ENCODE data around the gene STYK1.
"Not testable (repeated sequence)": the region's sequence is repeated elsewhere in the genome, so short reads cannot be mapped to it uniquely, and the experiment has no call there.

The STYK1 gene

DNA sequence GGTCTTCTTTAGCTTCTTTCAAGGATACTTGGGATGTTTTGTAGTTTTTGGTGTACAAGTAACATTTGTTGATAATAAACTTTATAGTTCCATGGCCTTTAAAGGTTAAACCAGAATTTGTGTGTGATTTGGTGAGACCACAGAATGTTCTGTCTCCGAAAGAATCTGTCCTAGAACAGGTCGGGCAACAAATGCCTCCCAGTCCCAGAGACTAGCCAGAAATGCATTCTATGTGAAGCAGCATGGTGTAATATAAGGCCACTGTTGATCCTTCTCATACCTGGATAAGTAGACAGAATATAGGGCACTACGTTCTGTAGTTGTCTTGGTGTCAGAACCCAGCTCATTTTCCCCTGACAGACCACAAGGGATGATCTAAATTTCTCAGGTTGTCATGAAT is 10.0 kb downstream of the STYK1 start:
- Histone ChIP-seq H3K79me2 (ENCODE audit: insufficient read depth, low read length) (no peaks in the 10 kb centered on the region), H4K20me1 (ENCODE audit: insufficient read depth, low read length) (no peaks in the 10 kb centered on the region), H3K36me3 (ENCODE audit: insufficient read depth, low read length) (no peaks in the 10 kb centered on the region), H3K27me3 (ENCODE audit: insufficient read depth, low read length, poor library complexity) (peaks cover 9% of the 10 kb centered on the region), H3K9me3 (ENCODE audit: insufficient read depth, low read length, severe bottlenecking) (no peaks in the 10 kb centered on the region), H3K27ac (ENCODE audit: low read length) (no peak overlapping the region), H3K9ac (ENCODE audit: low read depth, low read length) (no peak overlapping the region), H3K4me1 (ENCODE audit: insufficient read depth, low read length) (no peaks in the 10 kb centered on the region), H3K4me2 (ENCODE audit: insufficient read depth, low read length) (no peak overlapping the region), H2AFZ (ENCODE audit: low read depth, low read length) (no peak overlapping the region), H3K4me3 (ENCODE audit: low read depth in 1 of 2, low read length in 2 of 2) (no peak overlapping the region)
- no peak for ATAC-seq (ENCODE audit: insufficient read depth, low read depth)
- TF ChIP-seq EZH2 (IDR thresholded peaks at IDR 0.05; ENCODE audit: borderline replicate concordance, low read depth, low read length, severe bottlenecking) = no peak
- TF ChIP-seq, protein P1, sequence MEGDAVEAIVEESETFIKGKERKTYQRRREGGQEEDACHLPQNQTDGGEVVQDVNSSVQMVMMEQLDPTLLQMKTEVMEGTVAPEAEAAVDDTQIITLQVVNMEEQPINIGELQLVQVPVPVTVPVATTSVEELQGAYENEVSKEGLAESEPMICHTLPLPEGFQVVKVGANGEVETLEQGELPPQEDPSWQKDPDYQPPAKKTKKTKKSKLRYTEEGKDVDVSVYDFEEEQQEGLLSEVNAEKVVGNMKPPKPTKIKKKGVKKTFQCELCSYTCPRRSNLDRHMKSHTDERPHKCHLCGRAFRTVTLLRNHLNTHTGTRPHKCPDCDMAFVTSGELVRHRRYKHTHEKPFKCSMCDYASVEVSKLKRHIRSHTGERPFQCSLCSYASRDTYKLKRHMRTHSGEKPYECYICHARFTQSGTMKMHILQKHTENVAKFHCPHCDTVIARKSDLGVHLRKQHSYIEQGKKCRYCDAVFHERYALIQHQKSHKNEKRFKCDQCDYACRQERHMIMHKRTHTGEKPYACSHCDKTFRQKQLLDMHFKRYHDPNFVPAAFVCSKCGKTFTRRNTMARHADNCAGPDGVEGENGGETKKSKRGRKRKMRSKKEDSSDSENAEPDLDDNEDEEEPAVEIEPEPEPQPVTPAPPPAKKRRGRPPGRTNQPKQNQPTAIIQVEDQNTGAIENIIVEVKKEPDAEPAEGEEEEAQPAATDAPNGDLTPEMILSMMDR (IDR thresholded peaks at IDR 0.05; ENCODE audit: borderline replicate concordance, extremely low read depth, low read length, poor library complexity, severe bottlenecking) = no peak
- no peak for DNase-seq

DNA sequence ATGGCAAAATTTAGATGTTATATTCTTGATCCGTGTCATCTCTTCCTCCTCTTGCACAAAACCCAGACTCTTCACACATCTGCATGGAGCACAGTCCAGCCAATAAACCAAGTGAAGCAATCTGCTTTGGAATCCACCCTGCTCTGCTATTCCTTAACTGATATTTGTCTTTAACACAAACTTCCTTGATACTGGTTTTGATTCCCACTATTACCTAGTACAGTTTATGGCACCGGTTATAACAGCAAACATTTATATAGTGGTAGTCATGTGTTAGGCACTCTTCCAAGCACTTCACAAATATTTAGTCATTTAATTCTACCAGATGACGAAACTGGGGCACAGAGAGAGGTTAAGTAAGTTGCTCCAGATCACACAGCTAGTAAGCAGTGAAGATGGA is 12.5 kb downstream of the STYK1 start:
- ATAC-seq (ENCODE audit: insufficient read depth, low read depth) (no peak), DNase-seq (no peak)
- TF ChIP-seq EZH2 (IDR thresholded peaks at IDR 0.05; ENCODE audit: borderline replicate concordance, low read depth, low read length, severe bottlenecking) = no peak
- TF ChIP-seq, protein P1 (IDR thresholded peaks at IDR 0.05; ENCODE audit: borderline replicate concordance, extremely low read depth, low read length, poor library complexity, severe bottlenecking) = no peak
- H3K27ac ChIP-seq (ENCODE audit: low read length) = no peak overlapping the region
- no peak overlapping the region for H2AFZ ChIP-seq (ENCODE audit: low read depth, low read length)
- no peaks in the 10 kb centered on the region for H3K4me1 ChIP-seq (ENCODE audit: insufficient read depth, low read length)
- no peak overlapping the region for H3K4me3 ChIP-seq (ENCODE audit: low read depth in 1 of 2, low read length in 2 of 2)
- H4K20me1 ChIP-seq (ENCODE audit: insufficient read depth, low read length) = no peaks in the 10 kb centered on the region
- no peaks in the 10 kb centered on the region for H3K36me3 ChIP-seq (ENCODE audit: insufficient read depth, low read length)
- H3K9me3 ChIP-seq (ENCODE audit: insufficient read depth, low read length, severe bottlenecking) = peaks cover 5% of the 10 kb centered on the region
- no peak overlapping the region for H3K9ac ChIP-seq (ENCODE audit: low read depth, low read length)
- H3K79me2 ChIP-seq (ENCODE audit: insufficient read depth, low read length) = no peaks in the 10 kb centered on the region
- no peak overlapping the region for H3K4me2 ChIP-seq (ENCODE audit: insufficient read depth, low read length)
- peaks cover 5% of the 10 kb centered on the region for H3K27me3 ChIP-seq (ENCODE audit: insufficient read depth, low read length, poor library complexity)

DNA sequence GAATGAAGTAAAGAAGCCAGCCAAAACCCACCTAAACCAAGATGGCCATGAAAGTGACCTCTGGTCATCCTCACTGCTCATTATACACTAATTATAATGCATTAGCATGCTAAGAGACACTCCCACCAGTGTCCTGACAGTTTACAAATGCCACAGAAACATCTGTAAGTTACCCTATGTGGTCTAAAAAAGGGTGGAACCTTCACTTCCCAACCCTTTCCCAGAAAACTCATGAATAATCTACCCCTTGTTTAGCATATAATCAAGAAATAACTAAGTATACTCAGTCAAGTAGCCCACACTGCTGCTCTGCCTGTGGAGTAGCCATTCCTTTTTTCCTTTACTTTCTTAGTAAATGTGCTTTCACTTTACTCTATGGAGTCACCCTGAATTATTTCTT is 19.8 kb downstream of the STYK1 start:
- no peaks in the 10 kb centered on the region for H3K36me3 ChIP-seq (ENCODE audit: insufficient read depth, low read length)
- ATAC-seq (ENCODE audit: insufficient read depth, low read depth) = no peak
- H3K27me3 ChIP-seq (ENCODE audit: insufficient read depth, low read length, poor library complexity) = no peaks in the 10 kb centered on the region
- H3K9ac ChIP-seq (ENCODE audit: low read depth, low read length) = no peak overlapping the region
- H3K27ac ChIP-seq (ENCODE audit: low read length) = no peak overlapping the region
- H2AFZ ChIP-seq (ENCODE audit: low read depth, low read length) = no peak overlapping the region
- peaks cover 5% of the 10 kb centered on the region for H3K9me3 ChIP-seq (ENCODE audit: insufficient read depth, low read length, severe bottlenecking)
- DNase-seq = no peak
- H4K20me1 ChIP-seq (ENCODE audit: insufficient read depth, low read length) = no peaks in the 10 kb centered on the region
- H3K4me2 ChIP-seq (ENCODE audit: insufficient read depth, low read length) = no peak overlapping the region
- H3K4me3 ChIP-seq (ENCODE audit: low read depth in 1 of 2, low read length in 2 of 2) = no peak overlapping the region
- no peaks in the 10 kb centered on the region for H3K79me2 ChIP-seq (ENCODE audit: insufficient read depth, low read length)
- H3K4me1 ChIP-seq (ENCODE audit: insufficient read depth, low read length) = no peaks in the 10 kb centered on the region
- no peak for TF ChIP-seq EZH2 (IDR thresholded peaks at IDR 0.05; ENCODE audit: borderline replicate concordance, low read depth, low read length, severe bottlenecking)
- TF ChIP-seq, protein P1 (IDR thresholded peaks at IDR 0.05; ENCODE audit: borderline replicate concordance, extremely low read depth, low read length, poor library complexity, severe bottlenecking) = no peak

DNA sequence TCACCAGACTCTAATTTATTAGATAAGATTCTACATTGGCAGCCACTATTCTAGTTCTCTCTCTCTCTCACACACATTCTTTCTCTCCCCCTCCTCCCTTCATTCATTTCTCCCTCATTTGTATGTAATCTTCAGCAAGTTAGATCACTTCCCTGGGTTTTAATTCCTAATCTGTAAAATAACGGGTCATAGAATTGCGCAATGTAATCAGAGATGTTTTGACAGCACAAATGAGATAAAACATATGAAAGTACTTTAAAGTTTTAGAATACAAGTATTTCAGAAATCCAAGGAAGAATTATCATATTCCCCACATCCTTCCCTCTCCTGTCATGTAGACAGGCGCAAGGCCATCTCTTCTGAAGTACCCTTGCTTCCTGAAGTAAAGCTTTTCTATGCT is 21.7 kb downstream of the STYK1 start:
- no peak for ATAC-seq (ENCODE audit: insufficient read depth, low read depth)
- H3K9ac ChIP-seq (ENCODE audit: low read depth, low read length) = no peak overlapping the region
- H3K4me3 ChIP-seq (ENCODE audit: low read depth in 1 of 2, low read length in 2 of 2) = no peak overlapping the region

DNA sequence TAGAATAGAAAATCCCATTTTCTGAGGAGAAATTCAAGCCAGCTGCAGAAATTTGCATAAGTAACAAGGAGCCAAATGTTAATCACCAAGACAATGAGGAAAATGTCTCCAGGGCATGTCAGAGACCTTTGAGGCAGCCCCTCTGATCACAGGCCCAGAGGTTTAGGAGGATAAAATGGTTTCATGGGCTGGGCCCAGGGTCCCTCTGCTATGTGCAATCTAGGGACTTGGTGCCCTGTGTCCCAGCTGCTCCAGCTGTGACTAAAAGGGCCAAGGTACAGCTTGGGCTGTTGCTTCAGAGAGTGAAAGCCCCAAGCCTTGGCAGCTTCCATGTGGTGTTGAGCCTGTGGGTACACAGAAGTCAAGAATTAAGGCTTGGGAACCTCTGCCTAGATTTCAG is 27.3 kb downstream of the STYK1 start:
- not testable (repeated sequence) for H4K20me1 ChIP-seq (ENCODE audit: insufficient read depth, low read length); ATAC-seq (ENCODE audit: insufficient read depth, low read depth); H3K4me2 ChIP-seq (ENCODE audit: insufficient read depth, low read length); H3K4me1 ChIP-seq (ENCODE audit: insufficient read depth, low read length); H2AFZ ChIP-seq (ENCODE audit: low read depth, low read length); H3K27ac ChIP-seq (ENCODE audit: low read length); H3K27me3 ChIP-seq (ENCODE audit: insufficient read depth, low read length, poor library complexity); H3K9me3 ChIP-seq (ENCODE audit: insufficient read depth, low read length, severe bottlenecking); DNase-seq; H3K4me3 ChIP-seq (ENCODE audit: low read depth in 1 of 2, low read length in 2 of 2); H3K36me3 ChIP-seq (ENCODE audit: insufficient read depth, low read length); H3K79me2 ChIP-seq (ENCODE audit: insufficient read depth, low read length); H3K9ac ChIP-seq (ENCODE audit: low read depth, low read length)

More for the DNA sequence above, 21.7 kb downstream of the STYK1 start:
- Histone ChIP-seq H3K27ac (ENCODE audit: low read length) (no peak overlapping the region), H3K9me3 (ENCODE audit: insufficient read depth, low read length, severe bottlenecking) (peaks cover 5% of the 10 kb centered on the region), H4K20me1 (ENCODE audit: insufficient read depth, low read length) (no peaks in the 10 kb centered on the region), H3K4me2 (ENCODE audit: insufficient read depth, low read length) (no peak overlapping the region), H3K36me3 (ENCODE audit: insufficient read depth, low read length) (no peaks in the 10 kb centered on the region), H3K27me3 (ENCODE audit: insufficient read depth, low read length, poor library complexity) (no peaks in the 10 kb centered on the region), H3K79me2 (ENCODE audit: insufficient read depth, low read length) (no peaks in the 10 kb centered on the region), H3K4me1 (ENCODE audit: insufficient read depth, low read length) (no peaks in the 10 kb centered on the region), H2AFZ (ENCODE audit: low read depth, low read length) (no peak overlapping the region)
- no peak for DNase-seq
- TF ChIP-seq, protein P1 (IDR thresholded peaks at IDR 0.05; ENCODE audit: borderline replicate concordance, extremely low read depth, low read length, poor library complexity, severe bottlenecking) = no peak
- no peak for TF ChIP-seq EZH2 (IDR thresholded peaks at IDR 0.05; ENCODE audit: borderline replicate concordance, low read depth, low read length, severe bottlenecking)
